T-helper 1 cell treated with Interleukin-12 subunit alpha and Interleukin-12 subunit beta and Interleukin-4 antibody, amounts not matched to agents 30 μg/mL and 1 μg/mL, for 36 hours (primary cell): ENCODE data around the gene PCDHB7.
"Not testable (repeated sequence)": the region's sequence is repeated elsewhere in the genome, so short reads cannot be mapped to it uniquely, and the experiment has no call there.

ENCODE experiments used
- H3K27ac Mint-ChIP-seq: one replicate; pipeline ENCODE4 v1.8.0; 2021; ENCODE audit warnings: mild to moderate bottlenecking, mixed read lengths
- H3K27me3 Mint-ChIP-seq: one replicate; pipeline ENCODE4 v1.8.0; 2021; ENCODE audit warnings: low read depth, mixed read lengths
- H3K36me3 Mint-ChIP-seq: one replicate; pipeline ENCODE4 v1.8.0; 2021; ENCODE audit warnings: low read depth, mixed read lengths
- H3K4me1 Mint-ChIP-seq: one replicate; pipeline ENCODE4 v1.8.0; 2021; ENCODE audit warnings: low read depth, mixed read lengths
- H3K4me3 Mint-ChIP-seq: one replicate; pipeline ENCODE4 v1.8.0; 2021; ENCODE audit warnings: mild to moderate bottlenecking, moderate library complexity, mixed read lengths
- H3K9me3 Mint-ChIP-seq: one replicate; pipeline ENCODE4 v1.8.0; 2021; ENCODE audit warnings: mixed read lengths

Gene PCDHB7

GRCh38 chr5:141157901-141158300 lies 14.5 kb upstream of the PCDHB7 start:
- not testable (repeated sequence) for H3K4me1 Mint-ChIP-seq, H3K4me3 Mint-ChIP-seq, H3K36me3 Mint-ChIP-seq, H3K27ac Mint-ChIP-seq, H3K27me3 Mint-ChIP-seq
- peaks cover 39% of the 10 kb centered on the region for H3K9me3 Mint-ChIP-seq

- not testable (repeated sequence) for H3K4me3 Mint-ChIP-seq, H3K27me3 Mint-ChIP-seq, H3K27ac Mint-ChIP-seq, H3K4me1 Mint-ChIP-seq, H3K36me3 Mint-ChIP-seq
- peaks cover 19% of the 10 kb centered on the region for H3K9me3 Mint-ChIP-seq
These were observed 2.1 kb downstream of the PCDHB7 start for GRCh38 chr5:141174291-141175104.

GRCh38 chr5:141175933-141176332 lies 3.5 kb downstream of the PCDHB7 start:
- no peak overlapping the region for H3K27ac Mint-ChIP-seq
- H3K4me3 Mint-ChIP-seq: no peak overlapping the region
- H3K4me1 Mint-ChIP-seq: no peaks in the 10 kb centered on the region
- no peaks in the 10 kb centered on the region for H3K36me3 Mint-ChIP-seq
- H3K9me3 Mint-ChIP-seq: peaks cover 26% of the 10 kb centered on the region
- H3K27me3 Mint-ChIP-seq: no peaks in the 10 kb centered on the region

GRCh38 chr5:141177577-141178191 lies 5.2 kb downstream of the PCDHB7 start, which contains the start of gene PCDHB8:
PCDHB8 (plus strand) TSS chr5:141177790; CDS start chr5:141178035, 245 bp downstream.
- H3K4me3 Mint-ChIP-seq, H3K27me3 Mint-ChIP-seq, H3K27ac Mint-ChIP-seq, H3K4me1 Mint-ChIP-seq, H3K36me3 Mint-ChIP-seq: not testable (repeated sequence)
- peaks cover 32% of the 10 kb centered on the region for H3K9me3 Mint-ChIP-seq

- not testable (repeated sequence) for H3K27ac Mint-ChIP-seq, H3K36me3 Mint-ChIP-seq, H3K4me1 Mint-ChIP-seq, H3K4me3 Mint-ChIP-seq, H3K27me3 Mint-ChIP-seq
- peaks cover 30% of the 10 kb centered on the region for H3K9me3 Mint-ChIP-seq
These were observed 6.9 kb downstream of the PCDHB7 start for GRCh38 chr5:141179371-141179770.

- not testable (repeated sequence) for H3K4me3 Mint-ChIP-seq, H3K27me3 Mint-ChIP-seq, H3K36me3 Mint-ChIP-seq, H3K27ac Mint-ChIP-seq, H3K4me1 Mint-ChIP-seq
- peaks cover 34% of the 10 kb centered on the region for H3K9me3 Mint-ChIP-seq
These were observed 7.4 kb downstream of the PCDHB7 start for GRCh38 chr5:141179876-141180275.

- no peaks in the 10 kb centered on the region for H3K36me3 Mint-ChIP-seq
- H3K27me3 Mint-ChIP-seq: no peaks in the 10 kb centered on the region
- no peaks in the 10 kb centered on the region for H3K4me1 Mint-ChIP-seq
- H3K27ac Mint-ChIP-seq: no peak overlapping the region
- peaks cover 36% of the 10 kb centered on the region for H3K9me3 Mint-ChIP-seq
- no peak overlapping the region for H3K4me3 Mint-ChIP-seq
These were observed 7.9 kb downstream of the PCDHB7 start for GRCh38 chr5:141180313-141180712.

GRCh38 chr5:141182248-141182647 lies 9.8 kb downstream of the PCDHB7 start, which contains the start of gene PCDHB16:
PCDHB16 (plus strand) TSS chr5:141182387; CDS start chr5:141182560, 173 bp downstream.
- no peak within 1 kb of the TSS for H3K27ac Mint-ChIP-seq
- no peak within 1 kb of the TSS for H3K4me3 Mint-ChIP-seq
- peaks cover 48% of the 10 kb centered on the region for H3K9me3 Mint-ChIP-seq
- H3K27me3 Mint-ChIP-seq: no peaks in the 10 kb centered on the region
- H3K4me1 Mint-ChIP-seq: no peaks in the 10 kb centered on the region
- no peaks in the 10 kb centered on the region for H3K36me3 Mint-ChIP-seq

GRCh38 chr5:141184117-141184855 lies 11.8 kb downstream of the PCDHB7 start:
- not testable (repeated sequence) for H3K4me1 Mint-ChIP-seq, H3K36me3 Mint-ChIP-seq, H3K4me3 Mint-ChIP-seq, H3K27me3 Mint-ChIP-seq, H3K27ac Mint-ChIP-seq
- H3K9me3 Mint-ChIP-seq: peaks cover 56% of the 10 kb centered on the region

- peaks cover 1% of the 10 kb centered on the region for H3K36me3 Mint-ChIP-seq
- H3K9me3 Mint-ChIP-seq: peaks cover 53% of the 10 kb centered on the region
- H3K4me1 Mint-ChIP-seq: no peaks in the 10 kb centered on the region
- H3K27me3 Mint-ChIP-seq: peaks cover 3% of the 10 kb centered on the region
- H3K4me3 Mint-ChIP-seq: no peak within 1 kb of the TSS
- no peak within 1 kb of the TSS for H3K27ac Mint-ChIP-seq
These were observed 14.6 kb downstream of the PCDHB7 start, which contains the start of gene PCDHB9 for GRCh38 chr5:141186897-141187512. PCDHB9 (plus strand) TSS chr5:141187161; CDS start chr5:141187319, 158 bp downstream.

- not testable (repeated sequence) for H3K27ac Mint-ChIP-seq, H3K27me3 Mint-ChIP-seq, H3K36me3 Mint-ChIP-seq, H3K4me1 Mint-ChIP-seq, H3K4me3 Mint-ChIP-seq
- H3K9me3 Mint-ChIP-seq: peaks cover 51% of the 10 kb centered on the region
These were observed 16.2 kb downstream of the PCDHB7 start for GRCh38 chr5:141188682-141189081.

- not testable (repeated sequence) for H3K27me3 Mint-ChIP-seq, H3K4me3 Mint-ChIP-seq, H3K4me1 Mint-ChIP-seq, H3K27ac Mint-ChIP-seq, H3K36me3 Mint-ChIP-seq
- H3K9me3 Mint-ChIP-seq: peaks cover 51% of the 10 kb centered on the region
These were observed 16.7 kb downstream of the PCDHB7 start for GRCh38 chr5:141189131-141189530.

- H3K4me3 Mint-ChIP-seq: no peak within 1 kb of the TSS
- H3K27ac Mint-ChIP-seq: no peak within 1 kb of the TSS
- H3K27me3 Mint-ChIP-seq: peaks cover 3% of the 10 kb centered on the region
- H3K36me3 Mint-ChIP-seq: peaks cover 1% of the 10 kb centered on the region
- no peaks in the 10 kb centered on the region for H3K4me1 Mint-ChIP-seq
- H3K9me3 Mint-ChIP-seq: peaks cover 47% of the 10 kb centered on the region
These were observed 19.8 kb downstream of the PCDHB7 start, which contains the start of gene PCDHB10 for GRCh38 chr5:141192110-141192725. PCDHB10 (plus strand) TSS chr5:141192353; CDS start chr5:141192553, 200 bp downstream.

- not testable (repeated sequence) for H3K36me3 Mint-ChIP-seq, H3K27ac Mint-ChIP-seq, H3K4me3 Mint-ChIP-seq, H3K4me1 Mint-ChIP-seq, H3K27me3 Mint-ChIP-seq
- H3K9me3 Mint-ChIP-seq: peaks cover 54% of the 10 kb centered on the region
These were observed 21.9 kb downstream of the PCDHB7 start for GRCh38 chr5:141194332-141194731.
